HEK293 (cell line): ENCODE data around the gene ANAPC2.

ENCODE experiments used
- CTCF ChIA-PET: fragments of 350-600 bp; formaldehyde crosslinking; extraction: SDS; loops from one replicate; lab custom pipeline; 2021; ENCODE audit warnings: antibody characterized with exemption; lab: Yijun Ruan, JAX
- POLR2A ChIA-PET: fragments of 300-600 bp; formaldehyde crosslinking; extraction: SDS; loops from one replicate; lab custom pipeline; 2020; ENCODE audit warnings: antibody characterized with exemption, inconsistent platforms; lab: Yijun Ruan, JAX
- H3K27ac ChIP-seq: fragments of 200-500 bp; sonication (Bioruptor generic); 2 replicates; pipeline ENCODE4 v1.5.1; 2014; ENCODE audit warnings: low read depth, low read length, control low read depth, inconsistent platforms; ENCODE audit errors: extremely low read depth
- H3K36me3 ChIP-seq, 2 experiments: fragments of 200-500 bp in 1 of 2; sonication (Bioruptor generic) in 1 of 2; 1 replicate in 1 of 2; 2 replicates in 1 of 2; pipeline ENCODE4 v1.5.1; 2014 to 2017; ENCODE audit warnings: inconsistent platforms in 2 of 2, low read length in 2 of 2; ENCODE audit not compliant: control insufficient read depth in 2 of 2, insufficient read depth in 1 of 2
- H3K4me1 ChIP-seq: fragments of 200-500 bp; sonication (Bioruptor generic); 2 replicates; pipeline ENCODE4 v1.5.1; 2014; ENCODE audit warnings: mild to moderate bottlenecking, low read length, inconsistent platforms; ENCODE audit not compliant: control insufficient read depth, insufficient read depth
- H3K4me3 ChIP-seq: 2 replicates; pipeline ENCODE4 v1.5.1; 2011; ENCODE audit warnings: low read depth, mild to moderate bottlenecking, control low read depth, low read length, moderate library complexity
- H3K9me3 ChIP-seq: fragments of 200-500 bp; sonication (Bioruptor generic); 2 replicates; pipeline ENCODE4 v1.5.1; 2014; ENCODE audit warnings: low read depth, low read length, inconsistent platforms; ENCODE audit not compliant: control insufficient read depth, insufficient read depth
- GLIS2 ChIP-seq: fragments of 450-650 bp; formaldehyde crosslinking; IDR thresholded peaks from 2 replicates; pipeline ENCODE4 v1.5.1; 2016; ENCODE audit warnings: missing biosample characterization, missing genetic modification characterization
- IKZF3 ChIP-seq: fragments of 450-650 bp; IDR thresholded peaks from 2 replicates; pipeline ENCODE4 v1.5.0; 2018; ENCODE audit warnings: missing biosample characterization, mild to moderate bottlenecking, missing genetic modification characterization, moderate library complexity
- REPIN1 ChIP-seq: fragments of 450-650 bp; formaldehyde crosslinking; IDR thresholded peaks from 2 replicates; pipeline ENCODE4 v1.5.1; 2017; ENCODE audit warnings: missing biosample characterization, missing genetic modification characterization, low read depth
- SP3 ChIP-seq: fragments of 450-650 bp; formaldehyde crosslinking; IDR thresholded peaks from 2 replicates; pipeline ENCODE4 v1.5.1; 2016; ENCODE audit warnings: missing biosample characterization, missing genetic modification characterization
- ZBTB17 ChIP-seq: fragments of 450-650 bp; formaldehyde crosslinking; IDR thresholded peaks from 2 replicates; pipeline ENCODE4 v1.5.1; 2016; ENCODE audit warnings: missing biosample characterization, missing genetic modification characterization
- ZBTB20 ChIP-seq: fragments of 450-650 bp; formaldehyde crosslinking; IDR thresholded peaks from 2 replicates; pipeline ENCODE4 v1.5.1; 2016; ENCODE audit warnings: missing biosample characterization, missing genetic modification characterization
- ZNF354C ChIP-seq: fragments of 450-650 bp; formaldehyde crosslinking; IDR thresholded peaks from 2 replicates; pipeline ENCODE4 v1.5.1; 2016; ENCODE audit warnings: missing biosample characterization, missing genetic modification characterization, low read depth, borderline replicate concordance
- ZNF37A ChIP-seq: fragments of 450-650 bp; IDR thresholded peaks from 2 replicates; pipeline ENCODE4 v1.5.1; 2018; ENCODE audit warnings: missing biosample characterization, missing genetic modification characterization
- ZNF488 ChIP-seq: fragments of 450-650 bp; formaldehyde crosslinking; IDR thresholded peaks from 2 replicates; pipeline ENCODE4 v1.5.1; 2016; ENCODE audit warnings: missing biosample characterization, missing genetic modification characterization
- ZNF521 ChIP-seq: fragments of 450-650 bp; formaldehyde crosslinking; IDR thresholded peaks from 2 replicates; pipeline ENCODE4 v1.5.1; 2017; ENCODE audit warnings: missing biosample characterization, mild to moderate bottlenecking, missing genetic modification characterization
- ZNF600 ChIP-seq: fragments of 450-650 bp; formaldehyde crosslinking; IDR thresholded peaks from 2 replicates; pipeline ENCODE4 v1.5.1; 2016; ENCODE audit warnings: missing biosample characterization, missing genetic modification characterization
- ZNF660 ChIP-seq: fragments of 450-650 bp; IDR thresholded peaks from 2 replicates; pipeline ENCODE4 v1.5.1; 2018; ENCODE audit warnings: missing biosample characterization, mild to moderate bottlenecking, missing genetic modification characterization
- ZNF776 ChIP-seq: fragments of 450-650 bp; formaldehyde crosslinking; IDR thresholded peaks from 2 replicates; pipeline ENCODE4 v1.5.0; 2017; ENCODE audit warnings: missing biosample characterization, missing genetic modification characterization, borderline replicate concordance
- ZNF843 ChIP-seq: fragments of 450-650 bp; formaldehyde crosslinking; IDR thresholded peaks from 2 replicates; pipeline ENCODE4 v1.5.1; 2016; ENCODE audit warnings: missing biosample characterization, missing genetic modification characterization
- TF ChIP-seq, protein P1 (sequence below): fragments of 450-650 bp; formaldehyde crosslinking; IDR thresholded peaks from 2 replicates; pipeline ENCODE4 v1.5.1; 2016; ENCODE audit warnings: missing biosample characterization, missing genetic modification characterization
- TF ChIP-seq, protein P2 (sequence below): fragments of 450-650 bp; formaldehyde crosslinking; IDR thresholded peaks from 2 replicates; pipeline ENCODE4 v1.5.1; 2016; ENCODE audit warnings: missing biosample characterization, missing genetic modification characterization
- TF ChIP-seq, protein P3 (sequence below): fragments of 450-650 bp; formaldehyde crosslinking; IDR thresholded peaks from 2 replicates; pipeline ENCODE4 v1.5.1; 2016; ENCODE audit warnings: missing biosample characterization, missing genetic modification characterization
- TF ChIP-seq, protein P4 (sequence below): fragments of 450-650 bp; formaldehyde crosslinking; IDR thresholded peaks from 2 replicates; pipeline ENCODE4 v1.5.1; 2016; ENCODE audit warnings: missing biosample characterization, missing genetic modification characterization, borderline replicate concordance
- TF ChIP-seq, protein P5 (sequence below): fragments of 450-650 bp; formaldehyde crosslinking; IDR thresholded peaks from 2 replicates; pipeline ENCODE4 v1.5.1; 2016; ENCODE audit warnings: missing biosample characterization, missing genetic modification characterization

The ANAPC2 gene

DNA sequence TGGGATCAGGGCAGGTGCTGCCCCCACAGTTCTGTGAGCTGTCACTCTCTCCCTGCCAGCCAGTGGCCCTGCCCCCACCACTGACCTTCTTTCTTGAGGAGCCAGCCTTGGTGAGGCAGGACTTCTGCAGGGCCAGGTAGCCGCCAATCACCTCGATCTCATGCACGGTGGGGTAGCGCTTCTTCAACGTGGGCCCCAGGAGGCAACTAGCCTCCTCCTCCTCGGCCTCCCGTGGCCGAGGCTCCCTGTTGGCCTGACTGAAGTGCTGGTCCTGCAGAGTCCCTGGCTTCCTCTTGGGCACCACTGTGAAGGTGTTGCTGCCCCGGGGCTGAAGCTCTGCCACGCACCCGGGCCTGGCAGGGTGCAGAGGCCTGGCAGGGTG lies 10.5 kb upstream of the ANAPC2 start (continued):
- TF ChIP-seq, protein P1, sequence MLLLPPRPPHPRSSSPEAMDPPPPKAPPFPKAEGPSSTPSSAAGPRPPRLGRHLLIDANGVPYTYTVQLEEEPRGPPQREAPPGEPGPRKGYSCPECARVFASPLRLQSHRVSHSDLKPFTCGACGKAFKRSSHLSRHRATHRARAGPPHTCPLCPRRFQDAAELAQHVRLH (tag by site-specific recombination), result no peak
- TF ChIP-seq, protein P2, sequence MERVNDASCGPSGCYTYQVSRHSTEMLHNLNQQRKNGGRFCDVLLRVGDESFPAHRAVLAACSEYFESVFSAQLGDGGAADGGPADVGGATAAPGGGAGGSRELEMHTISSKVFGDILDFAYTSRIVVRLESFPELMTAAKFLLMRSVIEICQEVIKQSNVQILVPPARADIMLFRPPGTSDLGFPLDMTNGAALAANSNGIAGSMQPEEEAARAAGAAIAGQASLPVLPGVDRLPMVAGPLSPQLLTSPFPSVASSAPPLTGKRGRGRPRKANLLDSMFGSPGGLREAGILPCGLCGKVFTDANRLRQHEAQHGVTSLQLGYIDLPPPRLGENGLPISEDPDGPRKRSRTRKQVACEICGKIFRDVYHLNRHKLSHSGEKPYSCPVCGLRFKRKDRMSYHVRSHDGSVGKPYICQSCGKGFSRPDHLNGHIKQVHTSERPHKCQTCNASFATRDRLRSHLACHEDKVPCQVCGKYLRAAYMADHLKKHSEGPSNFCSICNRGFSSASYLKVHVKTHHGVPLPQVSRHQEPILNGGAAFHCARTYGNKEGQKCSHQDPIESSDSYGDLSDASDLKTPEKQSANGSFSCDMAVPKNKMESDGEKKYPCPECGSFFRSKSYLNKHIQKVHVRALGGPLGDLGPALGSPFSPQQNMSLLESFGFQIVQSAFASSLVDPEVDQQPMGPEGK, result 0 out of 2 replicates have a peak, but pooled peaks have one; percentile 7
- TF ChIP-seq, protein P3, sequence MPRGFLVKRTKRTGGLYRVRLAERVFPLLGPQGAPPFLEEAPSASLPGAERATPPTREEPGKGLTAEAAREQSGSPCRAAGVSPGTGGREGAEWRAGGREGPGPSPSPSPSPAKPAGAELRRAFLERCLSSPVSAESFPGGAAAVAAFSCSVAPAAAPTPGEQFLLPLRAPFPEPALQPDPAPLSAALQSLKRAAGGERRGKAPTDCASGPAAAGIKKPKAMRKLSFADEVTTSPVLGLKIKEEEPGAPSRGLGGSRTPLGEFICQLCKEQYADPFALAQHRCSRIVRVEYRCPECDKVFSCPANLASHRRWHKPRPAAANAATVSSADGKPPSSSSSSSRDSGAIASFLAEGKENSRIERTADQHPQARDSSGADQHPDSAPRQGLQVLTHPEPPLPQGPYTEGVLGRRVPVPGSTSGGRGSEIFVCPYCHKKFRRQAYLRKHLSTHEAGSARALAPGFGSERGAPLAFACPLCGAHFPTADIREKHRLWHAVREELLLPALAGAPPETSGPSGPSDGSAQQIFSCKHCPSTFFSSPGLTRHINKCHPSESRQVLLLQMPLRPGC (tag by site-specific recombination), result no peak
- TF ChIP-seq ZNF660 (tag by site-specific recombination) (no peak), ZNF776 (no peak), ZNF37A (no peak), ZNF488 (tag by site-specific recombination) (no peak), ZNF521 (tag by site-specific recombination) (no peak), SP3 (tag by site-specific recombination) (no peak), ZNF354C (no peak)
- TF ChIP-seq, protein P4, sequence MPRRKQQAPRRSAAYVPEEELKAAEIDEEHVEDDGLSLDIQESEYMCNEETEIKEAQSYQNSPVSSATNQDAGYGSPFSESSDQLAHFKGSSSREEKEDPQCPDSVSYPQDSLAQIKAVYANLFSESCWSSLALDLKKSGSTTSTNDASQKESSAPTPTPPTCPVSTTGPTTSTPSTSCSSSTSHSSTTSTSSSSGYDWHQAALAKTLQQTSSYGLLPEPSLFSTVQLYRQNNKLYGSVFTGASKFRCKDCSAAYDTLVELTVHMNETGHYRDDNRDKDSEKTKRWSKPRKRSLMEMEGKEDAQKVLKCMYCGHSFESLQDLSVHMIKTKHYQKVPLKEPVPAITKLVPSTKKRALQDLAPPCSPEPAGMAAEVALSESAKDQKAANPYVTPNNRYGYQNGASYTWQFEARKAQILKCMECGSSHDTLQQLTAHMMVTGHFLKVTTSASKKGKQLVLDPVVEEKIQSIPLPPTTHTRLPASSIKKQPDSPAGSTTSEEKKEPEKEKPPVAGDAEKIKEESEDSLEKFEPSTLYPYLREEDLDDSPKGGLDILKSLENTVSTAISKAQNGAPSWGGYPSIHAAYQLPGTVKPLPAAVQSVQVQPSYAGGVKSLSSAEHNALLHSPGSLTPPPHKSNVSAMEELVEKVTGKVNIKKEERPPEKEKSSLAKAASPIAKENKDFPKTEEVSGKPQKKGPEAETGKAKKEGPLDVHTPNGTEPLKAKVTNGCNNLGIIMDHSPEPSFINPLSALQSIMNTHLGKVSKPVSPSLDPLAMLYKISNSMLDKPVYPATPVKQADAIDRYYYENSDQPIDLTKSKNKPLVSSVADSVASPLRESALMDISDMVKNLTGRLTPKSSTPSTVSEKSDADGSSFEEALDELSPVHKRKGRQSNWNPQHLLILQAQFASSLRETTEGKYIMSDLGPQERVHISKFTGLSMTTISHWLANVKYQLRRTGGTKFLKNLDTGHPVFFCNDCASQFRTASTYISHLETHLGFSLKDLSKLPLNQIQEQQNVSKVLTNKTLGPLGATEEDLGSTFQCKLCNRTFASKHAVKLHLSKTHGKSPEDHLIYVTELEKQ (tag by site-specific recombination), result no peak
- TF ChIP-seq, all 188 proteins: peak for 7

- ChIA-PET POLR2A (interaction anchor here (0.6 to 3.4 kb wide), 9 partner anchors 9 to 69 kb away, joined by 3 to 34 read pairs (median 5); partner anchors contain the start of genes ANAPC2, LRRC26, SSNA1 and TUBB4B), CTCF (interaction anchor here (0.5 to 3.3 kb wide), 6 partner anchors 9 to 440 kb away, joined by 3 to 22 read pairs (median 3); partner anchors contain the start of genes ANAPC2 and SSNA1)
- Histone ChIP-seq H3K27ac (no peak overlapping the region), H3K9me3 (no peaks in the 10 kb centered on the region), H3K4me1 (peaks cover 5% of the 10 kb centered on the region; the same call in 1 of the 2 replicates), H3K4me3 (no peak overlapping the region; the same call in 1 of the 2 replicates), H3K36me3 (no peaks in the 10 kb centered on the region)
- TF ChIP-seq ZBTB20 (0 out of 2 replicates have a peak, but pooled peaks have one; percentile 27), ZNF600 (tag by site-specific recombination) (peak; percentile 48; the same call in 1 of the 2 replicates), IKZF3 (tag by site-specific recombination) (peak; percentile 63), ZNF843 (tag by site-specific recombination) (no peak), ZBTB17 (0 out of 2 replicates have a peak, but pooled peaks have one; percentile 25), GLIS2 (tag by site-specific recombination) (peak; percentile 8; the same call in 1 of the 2 replicates), REPIN1 (no peak)
- TF ChIP-seq, protein P5, sequence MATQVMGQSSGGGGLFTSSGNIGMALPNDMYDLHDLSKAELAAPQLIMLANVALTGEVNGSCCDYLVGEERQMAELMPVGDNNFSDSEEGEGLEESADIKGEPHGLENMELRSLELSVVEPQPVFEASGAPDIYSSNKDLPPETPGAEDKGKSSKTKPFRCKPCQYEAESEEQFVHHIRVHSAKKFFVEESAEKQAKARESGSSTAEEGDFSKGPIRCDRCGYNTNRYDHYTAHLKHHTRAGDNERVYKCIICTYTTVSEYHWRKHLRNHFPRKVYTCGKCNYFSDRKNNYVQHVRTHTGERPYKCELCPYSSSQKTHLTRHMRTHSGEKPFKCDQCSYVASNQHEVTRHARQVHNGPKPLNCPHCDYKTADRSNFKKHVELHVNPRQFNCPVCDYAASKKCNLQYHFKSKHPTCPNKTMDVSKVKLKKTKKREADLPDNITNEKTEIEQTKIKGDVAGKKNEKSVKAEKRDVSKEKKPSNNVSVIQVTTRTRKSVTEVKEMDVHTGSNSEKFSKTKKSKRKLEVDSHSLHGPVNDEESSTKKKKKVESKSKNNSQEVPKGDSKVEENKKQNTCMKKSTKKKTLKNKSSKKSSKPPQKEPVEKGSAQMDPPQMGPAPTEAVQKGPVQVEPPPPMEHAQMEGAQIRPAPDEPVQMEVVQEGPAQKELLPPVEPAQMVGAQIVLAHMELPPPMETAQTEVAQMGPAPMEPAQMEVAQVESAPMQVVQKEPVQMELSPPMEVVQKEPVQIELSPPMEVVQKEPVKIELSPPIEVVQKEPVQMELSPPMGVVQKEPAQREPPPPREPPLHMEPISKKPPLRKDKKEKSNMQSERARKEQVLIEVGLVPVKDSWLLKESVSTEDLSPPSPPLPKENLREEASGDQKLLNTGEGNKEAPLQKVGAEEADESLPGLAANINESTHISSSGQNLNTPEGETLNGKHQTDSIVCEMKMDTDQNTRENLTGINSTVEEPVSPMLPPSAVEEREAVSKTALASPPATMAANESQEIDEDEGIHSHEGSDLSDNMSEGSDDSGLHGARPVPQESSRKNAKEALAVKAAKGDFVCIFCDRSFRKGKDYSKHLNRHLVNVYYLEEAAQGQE, result peak; percentile 85
These were observed 9.9 kb upstream of the ANAPC2 start for GRCh38 chr9:137198051-137198901.
